ENCODE data around the gene CAPN8.

GRCh38 chr1:223545343-223545742 lies 120.2 kb downstream of the CAPN8 start:
- TF ChIP-seq CTCF (IDR thresholded peaks at IDR 0.05; ENCODE audit: low read depth, low read length, poor library complexity, severe bottlenecking) (no peak), EZH2phosphoT487 (IDR thresholded peaks at IDR 0.05; ENCODE audit: borderline replicate concordance, low read length) (no peak)
